ENCODE results near the gene TELO2.
A peak's percentile ranks its signal among the peaks of the same experiment; 100 is the strongest.

Gene TELO2

DNA sequence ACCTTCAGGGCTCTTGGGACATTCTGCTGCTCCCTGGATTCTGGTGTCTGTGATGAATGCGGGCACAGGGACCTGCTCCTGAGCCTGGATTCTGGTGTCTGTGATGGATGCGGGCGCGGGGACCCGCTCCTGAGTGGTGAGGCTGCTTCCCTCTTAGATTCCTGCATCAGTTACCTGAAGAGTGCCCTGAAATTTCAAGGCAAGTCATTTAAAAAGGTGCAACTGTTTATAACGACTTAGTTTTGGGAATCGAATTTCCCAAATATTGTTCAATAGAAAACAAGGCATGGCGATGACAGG lies 47.3 kb downstream of the TELO2 start (continued):
- no peak for TF ChIP-seq REST (tag by site-specific recombination; IDR thresholded peaks at IDR 0.05)
- TF ChIP-seq GLI4 (tag by site-specific recombination; IDR thresholded peaks at IDR 0.05), result no peak
- TF ChIP-seq WT1 (tag by site-specific recombination; IDR thresholded peaks at IDR 0.05), result no peak
- no peak for TF ChIP-seq ZFP41 (tag by site-specific recombination; IDR thresholded peaks at IDR 0.05; ENCODE audit: borderline replicate concordance)
- TF ChIP-seq ZNF544 (tag by site-specific recombination; IDR thresholded peaks at IDR 0.05), result no peak

DNA sequence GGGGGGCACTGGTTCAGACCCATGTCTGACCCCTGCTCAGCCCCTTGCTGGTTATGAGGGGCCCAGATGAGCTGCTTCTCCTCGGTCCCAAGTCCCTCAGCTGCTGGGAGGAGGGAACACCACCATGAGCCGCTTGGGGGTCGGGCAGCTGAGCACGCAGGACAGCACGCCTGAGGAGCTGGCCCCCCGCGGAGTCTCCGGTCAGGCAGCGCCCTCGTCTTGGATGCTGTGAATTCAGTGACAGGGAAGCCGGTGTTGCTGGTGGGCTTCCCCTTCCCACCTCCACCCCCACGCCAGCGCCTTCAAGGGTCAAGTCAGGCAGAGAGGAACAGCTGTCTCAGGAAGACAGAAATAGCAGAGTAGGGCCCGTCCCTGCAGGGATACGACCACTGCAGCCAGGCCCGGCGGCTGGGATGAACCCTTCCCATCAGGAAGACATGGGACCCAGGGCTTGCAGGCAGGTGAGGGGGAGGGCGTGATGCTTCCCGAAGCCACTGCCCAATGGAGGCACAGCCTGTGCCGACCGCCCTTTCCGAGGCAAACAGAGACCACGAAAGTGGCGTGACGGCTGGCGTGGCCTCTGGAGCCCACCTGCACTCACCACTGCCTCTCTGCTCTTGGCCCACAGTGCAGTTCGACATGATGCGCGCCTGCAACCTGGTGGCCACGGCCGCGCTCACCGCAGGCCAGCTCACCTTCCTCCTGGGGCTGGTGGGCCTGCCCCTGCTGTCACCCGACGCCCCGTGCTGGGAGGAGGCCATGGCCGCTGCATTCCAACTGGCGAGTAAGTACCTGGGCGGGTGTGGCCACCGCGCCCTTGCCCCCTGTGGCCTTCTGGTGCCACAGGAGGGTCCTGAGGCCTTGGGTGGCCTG lies 48.4 kb downstream of the TELO2 start:
- H3K4me1 ChIP-seq (ENCODE audit: control insufficient read depth, insufficient read depth, low read length), result no peaks in the 10 kb centered on the region
- no peak overlapping the region for H3K4me3 ChIP-seq (ENCODE audit: low read depth, low read length)
- ChIA-PET CTCF (no interaction called here), POLR2A (no interaction called here)
- 0 out of 2 replicates have a peak, but pooled peaks have one; percentile 49 for TF ChIP-seq KLF17 (tag by site-specific recombination; IDR thresholded peaks at IDR 0.05)
- no peak for TF ChIP-seq ZNF76 (tag by site-specific recombination; IDR thresholded peaks at IDR 0.05; ENCODE audit: borderline replicate concordance, low read depth)
- peak; percentile 70; the same call in 1 of the 2 replicates for TF ChIP-seq KLF1 (tag by site-specific recombination; IDR thresholded peaks at IDR 0.05)
- no peak for TF ChIP-seq ZNF350 (tag by site-specific recombination; IDR thresholded peaks at IDR 0.05)
- no peaks in the 10 kb centered on the region for H3K36me3 ChIP-seq (ENCODE audit: control insufficient read depth in 2 of 2, insufficient read depth in 1 of 2, low read length in 2 of 2)
- H3K9me3 ChIP-seq (ENCODE audit: control insufficient read depth, insufficient read depth, low read depth, low read length), result no peaks in the 10 kb centered on the region
- no peak overlapping the region for H3K27ac ChIP-seq (ENCODE audit: extremely low read depth, low read depth, low read length)

- POLR2A ChIA-PET, result no interaction called here
- TF ChIP-seq TRIM28 (IDR thresholded peaks at IDR 0.05; ENCODE audit: borderline replicate concordance, low read length) (no peak), ZIC2 (tag by site-specific recombination; IDR thresholded peaks at IDR 0.05) (peak; percentile 72; the same call in 1 of the 2 replicates)
- Histone ChIP-seq H3K4me1 (ENCODE audit: control insufficient read depth, insufficient read depth, low read length) (no peaks in the 10 kb centered on the region), H3K9me3 (ENCODE audit: control insufficient read depth, insufficient read depth, low read depth, low read length) (no peaks in the 10 kb centered on the region), H3K36me3 (ENCODE audit: control insufficient read depth in 2 of 2, insufficient read depth in 1 of 2, low read length in 2 of 2) (no peaks in the 10 kb centered on the region), H3K27ac (ENCODE audit: extremely low read depth, low read depth, low read length) (no peak overlapping the region), H3K4me3 (ENCODE audit: low read depth, low read length) (no peak overlapping the region)
- CTCF ChIA-PET, result no interaction called here
Measured at GRCh38 chr16:1542166-1542500, 49.0 kb downstream of the TELO2 start.

GRCh38 chr16:1542533-1542932 lies 49.4 kb downstream of the TELO2 start:
- no peak overlapping the region for H3K27ac ChIP-seq (ENCODE audit: extremely low read depth, low read depth, low read length)
- ChIA-PET POLR2A (no interaction called here), CTCF (no interaction called here)
- H3K9me3 ChIP-seq (ENCODE audit: control insufficient read depth, insufficient read depth, low read depth, low read length), result no peaks in the 10 kb centered on the region
- no peaks in the 10 kb centered on the region for H3K36me3 ChIP-seq (ENCODE audit: control insufficient read depth in 2 of 2, insufficient read depth in 1 of 2, low read length in 2 of 2)
- H3K4me1 ChIP-seq (ENCODE audit: control insufficient read depth, insufficient read depth, low read length), result no peaks in the 10 kb centered on the region
- TF ChIP-seq, protein P1, sequence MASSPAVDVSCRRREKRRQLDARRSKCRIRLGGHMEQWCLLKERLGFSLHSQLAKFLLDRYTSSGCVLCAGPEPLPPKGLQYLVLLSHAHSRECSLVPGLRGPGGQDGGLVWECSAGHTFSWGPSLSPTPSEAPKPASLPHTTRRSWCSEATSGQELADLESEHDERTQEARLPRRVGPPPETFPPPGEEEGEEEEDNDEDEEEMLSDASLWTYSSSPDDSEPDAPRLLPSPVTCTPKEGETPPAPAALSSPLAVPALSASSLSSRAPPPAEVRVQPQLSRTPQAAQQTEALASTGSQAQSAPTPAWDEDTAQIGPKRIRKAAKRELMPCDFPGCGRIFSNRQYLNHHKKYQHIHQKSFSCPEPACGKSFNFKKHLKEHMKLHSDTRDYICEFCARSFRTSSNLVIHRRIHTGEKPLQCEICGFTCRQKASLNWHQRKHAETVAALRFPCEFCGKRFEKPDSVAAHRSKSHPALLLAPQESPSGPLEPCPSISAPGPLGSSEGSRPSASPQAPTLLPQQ (tag by site-specific recombination; IDR thresholded peaks at IDR 0.05), result no peak
- no peak for TF ChIP-seq KLF7 (tag by site-specific recombination; IDR thresholded peaks at IDR 0.05; ENCODE audit: borderline replicate concordance)
- TF ChIP-seq ZNF704 (tag by site-specific recombination; IDR thresholded peaks at IDR 0.05), result no peak
- no peak for TF ChIP-seq ZNF223 (tag by site-specific recombination; IDR thresholded peaks at IDR 0.05)
- TF ChIP-seq ZNF23 (tag by site-specific recombination; IDR thresholded peaks at IDR 0.05; ENCODE audit: borderline replicate concordance), result no peak
- no peak for TF ChIP-seq ZNF558 (tag by site-specific recombination; IDR thresholded peaks at IDR 0.05)
- TF ChIP-seq GFI1B (tag by site-specific recombination; IDR thresholded peaks at IDR 0.05), result no peak
- TF ChIP-seq BCL11B (tag by site-specific recombination; IDR thresholded peaks at IDR 0.05; ENCODE audit: low read depth), result no peak
- no peak for TF ChIP-seq ZFP41 (tag by site-specific recombination; IDR thresholded peaks at IDR 0.05; ENCODE audit: borderline replicate concordance)
- TF ChIP-seq, protein P2, sequence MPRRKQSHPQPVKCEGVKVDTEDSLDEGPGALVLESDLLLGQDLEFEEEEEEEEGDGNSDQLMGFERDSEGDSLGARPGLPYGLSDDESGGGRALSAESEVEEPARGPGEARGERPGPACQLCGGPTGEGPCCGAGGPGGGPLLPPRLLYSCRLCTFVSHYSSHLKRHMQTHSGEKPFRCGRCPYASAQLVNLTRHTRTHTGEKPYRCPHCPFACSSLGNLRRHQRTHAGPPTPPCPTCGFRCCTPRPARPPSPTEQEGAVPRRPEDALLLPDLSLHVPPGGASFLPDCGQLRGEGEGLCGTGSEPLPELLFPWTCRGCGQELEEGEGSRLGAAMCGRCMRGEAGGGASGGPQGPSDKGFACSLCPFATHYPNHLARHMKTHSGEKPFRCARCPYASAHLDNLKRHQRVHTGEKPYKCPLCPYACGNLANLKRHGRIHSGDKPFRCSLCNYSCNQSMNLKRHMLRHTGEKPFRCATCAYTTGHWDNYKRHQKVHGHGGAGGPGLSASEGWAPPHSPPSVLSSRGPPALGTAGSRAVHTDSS (tag by site-specific recombination; IDR thresholded peaks at IDR 0.05), result no peak
- no peak overlapping the region for H3K4me3 ChIP-seq (ENCODE audit: low read depth, low read length)
